Liver (tissue), 3 donors: ENCODE results near the gene VIL1.

Experiments used
- CTCF ChIP-seq: fragments of 150-350 bp; IDR thresholded peaks from 2 replicates; pipeline ENCODE4 v1.5.1; 2017; ENCODE audit warnings: improper control_type of control experiment, low read depth, low read length; ENCODE audit not compliant: missing input control
- FOXA2 ChIP-seq: IDR thresholded peaks from 2 replicates; pipeline ENCODE4 v1.6.1; 2016; ENCODE audit warnings: antibody characterized with exemption
- GABPA ChIP-seq, 2 donors: IDR thresholded peaks in 1 of 2; conservative IDR thresholded peaks in 1 of 2; 2 replicates each; pipeline ENCODE4 v1.6.1; 2016; ENCODE audit warnings: antibody characterized with exemption in 2 of 2, mild to moderate bottlenecking in 1 of 2, moderate library complexity in 1 of 2
- JUND ChIP-seq, 2 donors: IDR thresholded peaks; 2 replicates each; pipeline ENCODE4 v1.6.1; 2016; ENCODE audit warnings: antibody characterized with exemption in 2 of 2
- donor health status: healthy.
- donor health status: healthy.

DNA sequence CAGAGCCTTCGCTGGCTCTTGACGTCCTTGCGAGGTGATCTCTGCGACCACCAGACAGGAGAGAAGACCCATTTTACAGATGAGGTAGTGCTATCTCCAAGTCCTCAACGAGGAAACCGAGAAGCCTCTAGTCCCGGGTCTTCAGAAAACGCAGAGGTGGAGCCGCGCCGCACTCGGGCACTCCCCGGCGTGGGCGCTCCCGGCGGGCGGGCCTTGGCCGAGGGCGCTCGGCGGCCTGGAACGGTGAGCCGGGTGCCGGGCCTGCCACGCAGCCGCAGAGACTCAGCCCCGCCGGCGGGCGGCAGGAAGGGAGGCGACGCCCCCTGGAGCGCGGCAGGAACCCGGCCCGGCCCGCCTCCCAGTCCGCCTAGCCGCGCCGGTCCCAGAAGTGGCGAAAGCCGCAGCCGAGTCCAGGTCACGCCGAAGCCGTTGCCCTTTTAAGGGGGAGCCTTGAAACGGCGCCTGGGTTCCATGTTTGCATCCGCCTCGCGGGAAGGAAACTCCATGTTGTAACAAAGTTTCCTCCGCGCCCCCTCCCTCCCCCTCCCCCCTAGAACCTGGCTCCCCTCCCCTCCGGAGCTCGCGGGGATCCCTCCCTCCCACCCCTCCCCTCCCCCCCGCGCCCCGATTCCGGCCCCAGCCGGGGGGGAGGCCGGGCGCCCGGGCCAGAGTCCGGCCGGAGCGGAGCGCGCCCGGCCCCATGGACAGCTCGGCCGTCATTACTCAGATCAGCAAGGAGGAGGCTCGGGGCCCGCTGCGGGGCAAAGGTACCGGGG lies 19.3 kb upstream of the VIL1 start, which contains the start of gene CTDSP1:
- no peak for TF ChIP-seq CTCF
- no peak for TF ChIP-seq JUND (IDR thresholded peaks at IDR 0.05)
- peak in 1 of 2 donors; percentile 61 for TF ChIP-seq GABPA (IDR thresholded peaks at IDR 0.05 in 1 of 2, conservative IDR thresholded peaks at IDR 0.05 in 1 of 2)
- TF ChIP-seq FOXA2: no peak
